Measurements from ENCODE around the gene MEOX1. TPM values are rescaled to one million over a fixed set of nuclear protein-coding genes. Genes with fewer than 3 reads are reported as not detected.

MEOX1 gene
- total and polyA plus RNA-seq, 2 of the 8 experiments (the other 6 are each of a cell fraction or from before 2014, with no cell fraction given): not detected

DNA sequence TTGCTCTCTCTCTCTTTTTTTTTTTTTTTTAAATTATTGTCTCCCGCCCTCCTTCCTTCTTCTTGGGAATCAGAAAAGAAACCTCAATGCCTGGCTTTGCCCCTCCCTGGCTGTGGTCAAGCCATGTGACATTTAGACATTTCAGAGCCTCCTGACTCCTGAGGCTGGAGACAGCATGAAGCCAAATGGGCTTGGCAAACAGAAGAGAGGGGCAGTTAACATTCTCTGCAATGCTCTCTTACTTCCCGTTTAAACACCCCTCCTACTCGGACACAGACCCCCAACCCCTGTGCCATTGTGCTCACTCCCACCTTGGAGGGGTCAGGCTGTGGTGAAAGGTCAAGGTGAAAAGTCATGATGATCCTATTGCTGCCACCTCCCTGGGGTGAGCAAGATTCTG lies 14.7 kb upstream of the MEOX1 start:
- Histone ChIP-seq H3K79me2 (ENCODE audit: control insufficient read depth in 1 of 2, insufficient read depth in 2 of 2, low read length in 2 of 2) (no peaks in the 10 kb centered on the region), H2BK12ac (ENCODE audit: low read depth, low read length) (no peak overlapping the region), H3K9ac (replicated peaks in 1 of 4; ENCODE audit: extremely low read depth in 1 of 4, low read depth in 3 of 4, low read length in 3 of 4) (no peak overlapping the region), H4K20me1 (replicated peaks in 1 of 2; ENCODE audit: control insufficient read depth in 1 of 2, insufficient read depth in 2 of 2, low read length in 2 of 2) (no peaks in the 10 kb centered on the region), H3K18ac (ENCODE audit: extremely low read depth, low read length) (no peak overlapping the region), H3K79me1 (ENCODE audit: low read depth, low read length) (no peaks in the 10 kb centered on the region), H2BK5ac (ENCODE audit: low read depth, low read length) (no peak overlapping the region), H2AK5ac (ENCODE audit: low read depth, low read length) (no peak overlapping the region), H3K36me3 (ENCODE audit: control insufficient read depth in 2 of 4, insufficient read depth in 4 of 4, low read length in 3 of 4) (no peaks in the 10 kb centered on the region), H3K23me2 (ENCODE audit: low read depth, low read length) (no peaks in the 10 kb centered on the region), H3K14ac (ENCODE audit: insufficient read length) (no peak overlapping the region), H4K5ac (ENCODE audit: insufficient read length, low read depth, low read length) (no peak overlapping the region), H2BK120ac (replicated peaks; ENCODE audit: low read depth, low read length) (no peak overlapping the region), H3K4me1 (replicated peaks in 1 of 4; ENCODE audit: control insufficient read depth in 3 of 4, insufficient read depth in 4 of 4, low read length in 3 of 4) (peaks cover 0 to 22% (median 9%) of the 10 kb centered on the region in 4 experiments; a peak in 6 of 7 replicates), H3K27ac (ENCODE audit: low read depth, low read length) (no peak overlapping the region), H3K23ac (ENCODE audit: insufficient read length) (no peak overlapping the region), H3K9me3 (ENCODE audit: insufficient read depth in 2 of 2, low read depth in 1 of 2, low read length in 1 of 2) (no peaks in the 10 kb centered on the region), H3K4ac (replicated peaks; ENCODE audit: insufficient read length, low read depth, low read length) (no peak overlapping the region), H2BK20ac (ENCODE audit: low read length) (no peak overlapping the region), H3K4me3 (ENCODE audit: extremely low read depth in 1 of 4, insufficient read depth in 2 of 4, low read depth in 3 of 4, low read length in 4 of 4) (no peak overlapping the region), H3K27me3 (replicated peaks in 1 of 4; ENCODE audit: control insufficient read depth in 3 of 4, extremely low read depth in 1 of 4, insufficient read depth in 3 of 4, low read length in 3 of 4) (0 out of 7 replicates have a peak, but pooled peaks cover 0 to 2% (median 0%) of the 10 kb centered on the region in 4 experiments), H4K8ac (ENCODE audit: extremely low read depth, insufficient read depth, low read length) (no peak overlapping the region), H2BK15ac (ENCODE audit: low read length) (no peak overlapping the region), H4K91ac (replicated peaks; ENCODE audit: insufficient read length, low read length) (no peak overlapping the region), H2AFZ (ENCODE audit: low read length) (no peak overlapping the region), H3K4me2 (ENCODE audit: insufficient read depth in 1 of 2, low read depth in 2 of 2, low read length in 2 of 2) (no peak overlapping the region), H3K56ac (replicated peaks; ENCODE audit: insufficient read length, low read depth, low read length) (no peak overlapping the region)
- no peak for FAIRE-seq
- WGBS, 2 experiments (ENCODE audit: extremely low coverage in 1 of 2, insufficient coverage in 1 of 2, insufficient read length in 1 of 2, insufficient replicate concordance in 2 of 2, low coverage in 1 of 2, low lambda C conversion rate in 2 of 2, missing lambda C conversion rate in 1 of 2): 67% methylated on average over 2 of the region's 3 CpGs; no CpG with 5 or more reads in 1 of the 2 experiments
- ChIA-PET POLR2A (ENCODE audit: partially characterized antibody) (interaction anchor here (0.6 to 1.3 kb wide), 3 partner anchors 114 to 278 kb away, joined by 3 to 5 read pairs (median 3); partner anchors contain the start of gene ARL4D), CTCF (ENCODE audit: partially characterized antibody) (interaction anchor here (0.6 to 1.5 kb wide), 9 partner anchors 10 to 164 kb away, joined by 3 to 8 read pairs (median 3); no protein-coding TSS in a partner anchor)
- TF ChIP-seq CHD2 (IDR thresholded peaks at IDR 0.05; ENCODE audit: low read length): no peak
- no peak for TF ChIP-seq SIRT6 (IDR thresholded peaks at IDR 0.05; ENCODE audit: low read length)
- TF ChIP-seq CEBPB (IDR thresholded peaks at IDR 0.05; ENCODE audit: low read depth, low read length): no peak
- TF ChIP-seq SP4 (IDR thresholded peaks at IDR 0.05; ENCODE audit: low read length): no peak
- no peak for DNase-seq (ENCODE audit: low read depth in 1 of 2, low spot score in 2 of 2)
